ENCODE results near the gene RASGEF1C. TPM values are rescaled to one million over a fixed set of nuclear protein-coding genes. Genes with fewer than 3 reads are reported as not detected.

The RASGEF1C gene
- total RNA-seq, 1 donor from 2014 or later, result 0.26 TPM

- Histone ChIP-seq H3K9me3 (ENCODE audit: low read depth) (no peaks in the 10 kb centered on the region), H2AFZ (replicated peaks) (no peak overlapping the region), H3F3A (ENCODE audit: low read depth) (no peaks in the 10 kb centered on the region), H3K27me3 (no peaks in the 10 kb centered on the region), H3K4me1 (no peaks in the 10 kb centered on the region), H4K20me1 (ENCODE audit: low read depth) (no peaks in the 10 kb centered on the region), H3K36me3 (no peaks in the 10 kb centered on the region), H3K79me2 (ENCODE audit: low read depth) (no peaks in the 10 kb centered on the region), H3K4me2 (no peak overlapping the region), H3K4me3 (no peak overlapping the region), H3K27ac (no peak overlapping the region), H3K9ac (no peak overlapping the region)
- TF ChIP-seq EZH2phosphoT487 (IDR thresholded peaks at IDR 0.05), result no peak
- Mint-ChIP-seq H3K9me3 (no peaks in the 10 kb centered on the region), H3K4me1 (peaks cover 15% of the 10 kb centered on the region), H3K27me3 (ENCODE audit: insufficient read depth, low read depth) (peaks cover 9% of the 10 kb centered on the region), H3K27ac (no peak overlapping the region), H3K4me3 (no peak overlapping the region), H3K36me3 (no peaks in the 10 kb centered on the region)
- DNase-seq (ENCODE audit: low spot score), result no peak
These were observed 76.0 kb downstream of the RASGEF1C start for GRCh38 chr5:180133060-180133459.

- Histone ChIP-seq H3K36me3 (no peaks in the 10 kb centered on the region), H3K4me3 (no peak overlapping the region), H3K9me3 (ENCODE audit: low read depth) (no peaks in the 10 kb centered on the region), H3K27ac (no peak overlapping the region), H3K27me3 (peaks cover 8% of the 10 kb centered on the region), H3K4me1 (no peaks in the 10 kb centered on the region), H2AFZ (replicated peaks) (no peak overlapping the region), H3F3A (ENCODE audit: low read depth) (peaks cover 6% of the 10 kb centered on the region), H3K4me2 (no peak overlapping the region), H3K9ac (no peak overlapping the region), H3K79me2 (ENCODE audit: low read depth) (no peaks in the 10 kb centered on the region), H4K20me1 (ENCODE audit: low read depth) (no peaks in the 10 kb centered on the region)
- Mint-ChIP-seq H3K9me3 (no peaks in the 10 kb centered on the region), H3K36me3 (no peaks in the 10 kb centered on the region), H3K4me1 (peaks cover 15% of the 10 kb centered on the region), H3K4me3 (no peak overlapping the region), H3K27ac (peak overlapping the region; percentile 57), H3K27me3 (ENCODE audit: insufficient read depth, low read depth) (peaks cover 13% of the 10 kb centered on the region)
- DNase-seq (ENCODE audit: low spot score), result no peak
- TF ChIP-seq CTCF (IDR thresholded peaks at IDR 0.05) (no peak), EZH2phosphoT487 (IDR thresholded peaks at IDR 0.05) (no peak), EZH2 (IDR thresholded peaks at IDR 0.05) (no peak)
These were observed 77.9 kb downstream of the RASGEF1C start for GRCh38 chr5:180130876-180131740.

GRCh38 chr5:180130291-180130869 lies 78.6 kb downstream of the RASGEF1C start:
- Mint-ChIP-seq H3K27me3 (ENCODE audit: insufficient read depth, low read depth) (peaks cover 13% of the 10 kb centered on the region), H3K4me3 (no peak overlapping the region), H3K4me1 (peaks cover 15% of the 10 kb centered on the region), H3K27ac (peak overlapping the region; percentile 63), H3K9me3 (no peaks in the 10 kb centered on the region), H3K36me3 (no peaks in the 10 kb centered on the region)
- no peak overlapping the region for H3K4me3 ChIP-seq
- TF ChIP-seq EZH2 (IDR thresholded peaks at IDR 0.05) (no peak), CTCF (IDR thresholded peaks at IDR 0.05) (no peak), EZH2phosphoT487 (IDR thresholded peaks at IDR 0.05) (no peak)
- H3K27ac ChIP-seq, result no peak overlapping the region
- DNase-seq (ENCODE audit: low spot score), result no peak
- no peaks in the 10 kb centered on the region for H3K9me3 ChIP-seq (ENCODE audit: low read depth)
- no peak overlapping the region for H3K9ac ChIP-seq
- no peaks in the 10 kb centered on the region for H3K4me1 ChIP-seq
- H3K4me2 ChIP-seq, result no peak overlapping the region
- H3F3A ChIP-seq (ENCODE audit: low read depth), result peaks cover 6% of the 10 kb centered on the region
- H3K27me3 ChIP-seq, result peaks cover 8% of the 10 kb centered on the region
- no peaks in the 10 kb centered on the region for H4K20me1 ChIP-seq (ENCODE audit: low read depth)
- H3K79me2 ChIP-seq (ENCODE audit: low read depth), result no peaks in the 10 kb centered on the region
- H2AFZ ChIP-seq (replicated peaks), result no peak overlapping the region
- H3K36me3 ChIP-seq, result no peaks in the 10 kb centered on the region
